IPS-20b (cell line): ENCODE measurements around the gene CHKB.
"Not testable (repeated sequence)": the region's sequence is repeated elsewhere in the genome, so short reads cannot be mapped to it uniquely, and the experiment has no call there.

Source experiments
- H3K27ac ChIP-seq: one replicate; pipeline ENCODE4 v1.5.1; 2013; ENCODE audit warnings: low read length
- H3K27me3 ChIP-seq: 2 replicates; pipeline ENCODE4 v1.6.1; 2013; ENCODE audit warnings: mild to moderate bottlenecking, low read length, inconsistent platforms; ENCODE audit not compliant: insufficient read depth
- H3K36me3 ChIP-seq: 2 replicates; pipeline ENCODE4 v1.6.1; 2013; ENCODE audit warnings: low read depth, mild to moderate bottlenecking, inconsistent platforms, low read length, moderate library complexity; ENCODE audit not compliant: insufficient read depth
- H3K4me1 ChIP-seq: 2 replicates; pipeline ENCODE4 v1.6.1; 2013; ENCODE audit warnings: mild to moderate bottlenecking, control low read depth, inconsistent platforms, low read length, moderate library complexity; ENCODE audit not compliant: insufficient read depth
- H3K4me3 ChIP-seq: 2 replicates; pipeline ENCODE4 v1.5.1; 2013; ENCODE audit warnings: mild to moderate bottlenecking, low read length, inconsistent platforms
- H3K9ac ChIP-seq: 2 replicates; pipeline ENCODE4 v1.6.1; 2013; ENCODE audit warnings: low read depth, mild to moderate bottlenecking, inconsistent platforms, low read length, moderate library complexity
- H3K9me3 ChIP-seq: 2 replicates; pipeline ENCODE4 v1.6.1; 2013; ENCODE audit warnings: mild to moderate bottlenecking, low read depth, low read length, inconsistent platforms; ENCODE audit not compliant: insufficient read depth

Gene CHKB

GRCh38 chr22:50536226-50536625, 46.4 kb downstream of the CHKB start:
- Histone ChIP-seq H3K36me3 (no peaks in the 10 kb centered on the region), H3K27ac (no peak overlapping the region), H3K9me3 (no peaks in the 10 kb centered on the region), H3K9ac (no peak overlapping the region), H3K4me1 (no peaks in the 10 kb centered on the region; the same call in 1 of the 2 replicates), H3K27me3 (peaks cover 34% of the 10 kb centered on the region), H3K4me3 (no peak overlapping the region)

DNA sequence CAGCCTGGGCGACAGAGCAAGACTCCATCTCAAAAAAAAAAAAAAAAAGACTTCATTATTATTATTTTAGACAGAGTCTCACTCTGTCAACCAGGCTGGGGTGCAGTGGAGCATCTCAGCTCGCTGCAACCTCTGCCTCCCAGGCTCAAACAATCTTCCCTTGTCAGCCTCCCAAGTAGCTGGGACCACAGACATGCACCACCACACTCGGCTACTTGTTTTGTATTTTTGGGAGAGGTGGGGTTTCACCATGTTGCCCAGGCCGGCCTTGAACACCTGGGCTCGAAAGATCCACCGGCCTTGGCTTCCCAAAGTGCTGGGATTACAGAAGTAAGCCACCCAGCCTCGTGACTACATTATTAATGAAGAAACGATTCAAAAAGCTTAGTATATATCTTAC, 47.5 kb downstream of the CHKB start:
- H3K36me3 ChIP-seq = no peaks in the 10 kb centered on the region

GRCh38 chr22:50533856-50534711, 48.6 kb downstream of the CHKB start:
- peaks cover 56% of the 10 kb centered on the region for H3K27me3 ChIP-seq
- H3K9ac ChIP-seq, H3K27ac ChIP-seq, H3K4me3 ChIP-seq, H3K4me1 ChIP-seq, H3K9me3 ChIP-seq, H3K36me3 ChIP-seq: not testable (repeated sequence)

More for the DNA sequence above, 47.5 kb downstream of the CHKB start:
- H3K27me3 ChIP-seq = peaks cover 46% of the 10 kb centered on the region
- no peak overlapping the region for H3K4me3 ChIP-seq
- no peak overlapping the region for H3K27ac ChIP-seq
- no peaks in the 10 kb centered on the region for H3K9me3 ChIP-seq
- no peak overlapping the region for H3K9ac ChIP-seq
- H3K4me1 ChIP-seq = no peaks in the 10 kb centered on the region; the same call in 1 of the 2 replicates

- Histone ChIP-seq H3K27ac (no peak overlapping the region), H3K9ac (no peak overlapping the region), H3K27me3 (peaks cover 66% of the 10 kb centered on the region), H3K4me1 (no peaks in the 10 kb centered on the region; the same call in 1 of the 2 replicates), H3K36me3 (no peaks in the 10 kb centered on the region), H3K9me3 (no peaks in the 10 kb centered on the region), H3K4me3 (no peak overlapping the region)
Measured at GRCh38 chr22:50532824-50533796, 49.5 kb downstream of the CHKB start.

DNA sequence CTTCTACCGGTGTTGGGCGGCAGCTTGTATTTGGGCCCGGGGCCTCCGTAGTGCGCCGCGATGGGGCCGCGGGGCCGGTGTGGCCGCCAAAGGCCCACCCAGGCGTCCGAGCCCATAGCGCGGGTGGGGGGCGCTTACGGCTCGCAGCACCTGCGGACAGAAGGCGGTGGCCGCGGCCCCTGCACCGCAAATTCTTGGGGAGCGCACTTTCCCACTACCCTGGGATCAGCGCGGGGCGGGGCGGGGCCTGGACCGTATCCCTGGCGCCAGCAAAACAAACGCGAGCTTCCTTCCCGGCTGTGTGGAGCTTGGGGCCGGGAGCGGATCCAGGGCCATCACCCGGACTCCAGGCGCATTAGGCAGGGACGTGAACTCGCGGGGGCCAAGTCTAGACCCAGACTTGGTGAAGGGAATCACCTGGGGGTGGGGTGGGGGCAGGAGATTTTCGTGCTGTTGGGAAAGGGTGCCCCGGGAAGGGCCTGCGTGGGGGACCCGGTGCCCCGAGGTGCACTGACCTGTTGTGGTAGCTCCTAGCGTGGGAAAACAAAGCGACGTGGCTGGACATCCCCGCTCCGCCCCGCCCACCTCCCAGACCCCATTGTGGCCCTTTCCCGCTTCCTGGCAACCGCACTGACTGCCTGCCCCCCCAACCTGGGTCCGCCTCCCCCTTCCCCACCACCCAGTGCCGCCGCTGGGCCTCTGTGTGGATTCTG, 50.5 kb downstream of the CHKB start:
- Histone ChIP-seq H3K4me3 (peak overlapping the region; percentile 61; the same call in 1 of the 2 replicates), H3K36me3 (no peaks in the 10 kb centered on the region), H3K9me3 (no peaks in the 10 kb centered on the region), H3K4me1 (no peaks in the 10 kb centered on the region; the same call in 1 of the 2 replicates), H3K27me3 (peaks cover 68% of the 10 kb centered on the region), H3K27ac (no peak overlapping the region), H3K9ac (no peak overlapping the region)

GRCh38 chr22:50531546-50531961, 51.1 kb downstream of the CHKB start:
- H3K27me3 ChIP-seq = peaks cover 74% of the 10 kb centered on the region
- no peaks in the 10 kb centered on the region for H3K9me3 ChIP-seq
- no peaks in the 10 kb centered on the region for H3K36me3 ChIP-seq
- H3K4me1 ChIP-seq = peaks cover 2% of the 10 kb centered on the region; the same call in 1 of the 2 replicates
- peak overlapping the region; percentile 61; the same call in 1 of the 2 replicates for H3K4me3 ChIP-seq
- no peak overlapping the region for H3K27ac ChIP-seq
- no peak overlapping the region for H3K9ac ChIP-seq

GRCh38 chr22:50530877-50531545, 51.6 kb downstream of the CHKB start:
- no peaks in the 10 kb centered on the region for H3K9me3 ChIP-seq
- peak overlapping the region; percentile 61 for H3K4me3 ChIP-seq
- no peaks in the 10 kb centered on the region for H3K36me3 ChIP-seq
- H3K27me3 ChIP-seq = peaks cover 76% of the 10 kb centered on the region
- no peak overlapping the region for H3K9ac ChIP-seq
- peaks cover 3% of the 10 kb centered on the region; the same call in 1 of the 2 replicates for H3K4me1 ChIP-seq
- no peak overlapping the region for H3K27ac ChIP-seq

- Histone ChIP-seq H3K36me3 (no peaks in the 10 kb centered on the region), H3K27ac (no peak overlapping the region), H3K9me3 (no peaks in the 10 kb centered on the region), H3K9ac (no peak overlapping the region), H3K4me3 (peak overlapping the region; percentile 61; the same call in 1 of the 2 replicates), H3K27me3 (peaks cover 76% of the 10 kb centered on the region), H3K4me1 (peaks cover 3% of the 10 kb centered on the region; the same call in 1 of the 2 replicates)
Measured at GRCh38 chr22:50530580-50530876, 52.1 kb downstream of the CHKB start.

DNA sequence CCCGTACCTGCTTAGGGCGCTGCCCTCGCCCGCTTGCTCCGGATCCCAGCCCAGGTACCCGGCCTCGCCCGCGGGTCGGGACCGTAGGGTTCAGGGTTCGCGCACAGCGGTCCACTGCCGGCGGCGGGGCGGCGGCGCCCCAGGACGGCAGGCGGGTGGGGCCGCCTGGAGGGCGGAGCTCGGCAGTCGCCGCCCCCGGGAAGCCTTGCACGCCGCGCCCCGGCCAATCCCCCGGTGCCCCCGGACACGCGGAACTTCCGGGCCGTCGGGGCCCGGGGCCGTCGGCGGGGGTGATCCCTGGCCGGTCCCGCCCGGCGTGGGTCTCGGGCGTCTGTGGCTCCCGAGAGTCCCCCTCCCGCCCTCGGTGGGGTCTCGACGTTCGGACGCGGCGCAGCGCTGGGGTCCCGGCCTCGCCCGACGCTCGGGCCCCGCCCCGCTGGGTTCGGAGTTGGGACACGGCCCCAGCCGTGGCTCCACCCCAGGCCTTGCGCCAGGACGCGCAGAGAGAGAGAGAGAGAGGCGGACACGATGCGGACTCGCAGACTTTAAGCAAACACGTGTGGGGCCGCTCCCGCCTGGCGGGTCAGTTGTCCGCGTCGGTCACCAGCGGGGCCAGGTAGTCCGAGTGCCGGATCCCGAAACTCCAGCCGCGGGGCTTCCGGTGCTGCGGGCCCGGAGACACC, 52.6 kb downstream of the CHKB start, which contains the start of gene TYMP:
TYMP (minus strand) TSS at position 116 of the 683 bp plus-strand sequence. CDS start 303 bp downstream, outside the sequence.
- peaks cover 76% of the 10 kb centered on the region for H3K27me3 ChIP-seq
- peaks cover 3% of the 10 kb centered on the region; the same call in 1 of the 2 replicates for H3K4me1 ChIP-seq
- no peaks in the 10 kb centered on the region for H3K9me3 ChIP-seq
- peak within 1 kb of the TSS; percentile 61; the same call in 1 of the 2 replicates for H3K4me3 ChIP-seq
- no peak within 1 kb of the TSS for H3K27ac ChIP-seq
- no peaks in the 10 kb centered on the region for H3K36me3 ChIP-seq
- no peak within 1 kb of the TSS for H3K9ac ChIP-seq

- H3K36me3 ChIP-seq = 0 out of 2 replicates have a peak, but pooled peaks cover under 1% of the 10 kb centered on the region
- no peak overlapping the region for H3K4me3 ChIP-seq
- no peak overlapping the region for H3K27ac ChIP-seq
- no peaks in the 10 kb centered on the region for H3K9me3 ChIP-seq
- peaks cover 76% of the 10 kb centered on the region for H3K27me3 ChIP-seq
- peaks cover 3% of the 10 kb centered on the region; the same call in 1 of the 2 replicates for H3K4me1 ChIP-seq
- H3K9ac ChIP-seq = no peak overlapping the region
Measured at GRCh38 chr22:50529416-50529896, 53.2 kb downstream of the CHKB start.
